Measurements from ENCODE around the gene HAGH.

Gene HAGH

DNA sequence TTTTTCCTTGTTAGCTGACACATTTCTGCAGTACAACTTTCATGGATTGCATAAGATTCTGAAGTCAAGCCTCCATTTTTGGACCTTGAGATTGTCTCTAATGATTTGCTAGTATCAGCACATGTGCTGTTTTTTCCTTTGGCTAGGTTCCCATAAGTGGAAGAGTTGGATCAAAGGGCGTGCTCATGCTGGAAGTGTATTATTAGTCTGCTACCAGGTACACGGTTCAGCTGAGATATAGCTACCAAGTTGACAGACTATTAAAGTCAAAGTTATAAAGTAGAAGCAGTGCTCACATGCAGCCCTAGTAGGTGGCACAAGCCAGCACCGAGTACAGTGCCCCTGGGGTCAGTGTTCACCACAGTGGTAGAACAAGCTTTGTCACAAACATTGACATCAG, 3.6 kb upstream of the HAGH start:
- Histone ChIP-seq H3K36me3 (peaks cover 0 to 13% (median 4%) of the 10 kb centered on the region in 3 donors), H3K27me3 (no peaks in the 10 kb centered on the region), H3K4me3 (no peak overlapping the region), H3K9me3 (no peaks in the 10 kb centered on the region), H3K4me1 (peaks cover 0 to 38% (median 21%) of the 10 kb centered on the region in 4 donors), H3K27ac (no peak overlapping the region)
- DNase-seq = no peak
- TF ChIP-seq, protein P1, sequence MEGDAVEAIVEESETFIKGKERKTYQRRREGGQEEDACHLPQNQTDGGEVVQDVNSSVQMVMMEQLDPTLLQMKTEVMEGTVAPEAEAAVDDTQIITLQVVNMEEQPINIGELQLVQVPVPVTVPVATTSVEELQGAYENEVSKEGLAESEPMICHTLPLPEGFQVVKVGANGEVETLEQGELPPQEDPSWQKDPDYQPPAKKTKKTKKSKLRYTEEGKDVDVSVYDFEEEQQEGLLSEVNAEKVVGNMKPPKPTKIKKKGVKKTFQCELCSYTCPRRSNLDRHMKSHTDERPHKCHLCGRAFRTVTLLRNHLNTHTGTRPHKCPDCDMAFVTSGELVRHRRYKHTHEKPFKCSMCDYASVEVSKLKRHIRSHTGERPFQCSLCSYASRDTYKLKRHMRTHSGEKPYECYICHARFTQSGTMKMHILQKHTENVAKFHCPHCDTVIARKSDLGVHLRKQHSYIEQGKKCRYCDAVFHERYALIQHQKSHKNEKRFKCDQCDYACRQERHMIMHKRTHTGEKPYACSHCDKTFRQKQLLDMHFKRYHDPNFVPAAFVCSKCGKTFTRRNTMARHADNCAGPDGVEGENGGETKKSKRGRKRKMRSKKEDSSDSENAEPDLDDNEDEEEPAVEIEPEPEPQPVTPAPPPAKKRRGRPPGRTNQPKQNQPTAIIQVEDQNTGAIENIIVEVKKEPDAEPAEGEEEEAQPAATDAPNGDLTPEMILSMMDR (IDR thresholded peaks at IDR 0.05) = no peak
- intact Hi-C loops (cut with DNase I; ENCODE audit: low total_unique reads) = no loop called here

- Histone ChIP-seq H3K27ac (no peak overlapping the region), H3K4me3 (no peak overlapping the region), H3K4me1 (peaks cover 0 to 52% (median 31%) of the 10 kb centered on the region in 4 donors), H3K9me3 (no peaks in the 10 kb centered on the region), H3K27me3 (no peaks in the 10 kb centered on the region), H3K36me3 (peaks cover 0 to 13% (median 4%) of the 10 kb centered on the region in 3 donors)
- intact Hi-C loops (cut with DNase I; ENCODE audit: low total_unique reads) = loop anchor here (5.0 kb wide), 1 partner anchor 47 kb away; the partner anchor contains the start of genes NUBP2 and SPSB3
- DNase-seq = no peak
- TF ChIP-seq, protein P1 (IDR thresholded peaks at IDR 0.05) = no peak
Observed at GRCh38 chr16:1828645-1829410, 2.2 kb upstream of the HAGH start.

- H3K36me3 ChIP-seq = peaks cover 16 to 26% (median 22%) of the 10 kb centered on the region in 3 donors
- peak; percentile 30 to 75 for DNase-seq
- peak overlapping the region; percentile 74 to 89 for H3K4me3 ChIP-seq
- no peaks in the 10 kb centered on the region for H3K9me3 ChIP-seq
- H3K27ac ChIP-seq = peak overlapping the region; percentile 77 to 84
- H3K27me3 ChIP-seq = no peaks in the 10 kb centered on the region
- TF ChIP-seq, protein P1 (IDR thresholded peaks at IDR 0.05) = peak in 1 of 2 experiments; percentile 18
- H3K4me1 ChIP-seq = peaks cover 0 to 53% (median 32%) of the 10 kb centered on the region in 4 donors
- intact Hi-C loops (cut with DNase I; ENCODE audit: low total_unique reads) = loop anchor here (5.0 kb wide), 1 partner anchor 44 kb away; the partner anchor contains the start of genes NUBP2 and SPSB3
Observed at GRCh38 chr16:1825864-1826690, 548 bp downstream of the HAGH start.

DNA sequence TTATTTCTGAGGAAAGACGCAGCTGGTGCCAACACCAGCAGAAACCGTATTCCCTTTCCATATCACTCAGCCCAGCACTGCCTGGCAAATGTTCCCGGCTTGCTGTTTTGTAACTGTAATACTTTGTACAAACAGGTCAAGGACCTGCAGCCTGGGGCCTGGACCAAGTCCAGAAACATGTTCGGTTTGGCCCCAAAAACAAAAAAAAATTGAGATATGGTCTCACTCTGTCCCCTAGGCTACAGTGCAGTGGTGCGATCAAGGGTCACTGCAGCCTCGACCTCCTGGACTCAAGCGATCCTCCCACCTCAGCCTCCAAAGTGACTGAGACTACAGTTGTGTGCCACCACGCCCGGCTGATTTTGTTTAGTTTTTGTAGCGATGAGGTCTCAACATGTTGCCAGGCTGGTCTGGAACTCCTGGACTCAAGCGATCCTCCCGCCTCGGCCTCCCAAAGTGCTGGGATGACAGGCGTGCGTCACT, 1.2 kb downstream of the HAGH start:
- intact Hi-C loops (cut with DNase I; ENCODE audit: low total_unique reads) = loop anchor here (5.0 kb wide), 1 partner anchor 43 kb away; the partner anchor contains the start of genes NUBP2 and SPSB3

DNA sequence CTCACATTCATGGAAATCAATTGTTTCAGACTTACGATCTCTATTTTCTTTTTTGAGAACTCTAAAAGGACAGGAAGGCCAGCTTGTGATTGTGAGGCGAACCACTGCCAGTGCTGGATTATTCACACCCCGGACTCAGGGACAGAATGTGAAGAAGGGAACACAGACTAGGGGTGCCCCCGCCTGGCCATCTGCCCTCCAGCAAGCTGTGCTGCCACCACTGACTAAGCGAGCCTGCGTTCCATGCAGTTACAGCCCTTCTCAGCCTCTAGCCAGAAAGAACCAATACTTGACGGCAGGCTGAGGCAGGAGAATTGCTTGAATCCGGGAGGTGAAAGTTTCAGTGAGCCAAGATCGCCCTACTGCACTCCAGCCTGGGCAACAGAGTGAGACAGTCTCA, 2.8 kb downstream of the HAGH start:
- Histone ChIP-seq H3K4me1 (peaks cover 0 to 41% (median 25%) of the 10 kb centered on the region in 4 donors), H3K36me3 (peaks cover 33 to 42% (median 39%) of the 10 kb centered on the region in 3 donors), H3K27me3 (no peaks in the 10 kb centered on the region), H3K27ac (no peak overlapping the region), H3K4me3 (no peak overlapping the region), H3K9me3 (no peaks in the 10 kb centered on the region)
- intact Hi-C loops (cut with DNase I; ENCODE audit: low total_unique reads) = no loop called here
- no peak for DNase-seq
- TF ChIP-seq, protein P1 (IDR thresholded peaks at IDR 0.05) = no peak

More for the DNA sequence above, 1.2 kb downstream of the HAGH start:
- Histone ChIP-seq H3K27me3 (no peaks in the 10 kb centered on the region), H3K9me3 (no peaks in the 10 kb centered on the region), H3K36me3 (peaks cover 23 to 30% (median 28%) of the 10 kb centered on the region in 3 donors), H3K27ac (peak overlapping the region; percentile 77 to 84), H3K4me1 (peaks cover 0 to 52% (median 32%) of the 10 kb centered on the region in 4 donors), H3K4me3 (peak overlapping the region; percentile 74 to 89)
- no peak for DNase-seq
- TF ChIP-seq, protein P1 (IDR thresholded peaks at IDR 0.05) = no peak
